ENCODE measurements around the gene PPP2R2D.

- TF ChIP-seq EZH2phosphoT487 (IDR thresholded peaks at IDR 0.05; ENCODE audit: borderline replicate concordance, low read depth) = no peak
- TF ChIP-seq MAX (IDR thresholded peaks at IDR 0.05; ENCODE audit: low read depth) = no peak
- TF ChIP-seq, protein P1, sequence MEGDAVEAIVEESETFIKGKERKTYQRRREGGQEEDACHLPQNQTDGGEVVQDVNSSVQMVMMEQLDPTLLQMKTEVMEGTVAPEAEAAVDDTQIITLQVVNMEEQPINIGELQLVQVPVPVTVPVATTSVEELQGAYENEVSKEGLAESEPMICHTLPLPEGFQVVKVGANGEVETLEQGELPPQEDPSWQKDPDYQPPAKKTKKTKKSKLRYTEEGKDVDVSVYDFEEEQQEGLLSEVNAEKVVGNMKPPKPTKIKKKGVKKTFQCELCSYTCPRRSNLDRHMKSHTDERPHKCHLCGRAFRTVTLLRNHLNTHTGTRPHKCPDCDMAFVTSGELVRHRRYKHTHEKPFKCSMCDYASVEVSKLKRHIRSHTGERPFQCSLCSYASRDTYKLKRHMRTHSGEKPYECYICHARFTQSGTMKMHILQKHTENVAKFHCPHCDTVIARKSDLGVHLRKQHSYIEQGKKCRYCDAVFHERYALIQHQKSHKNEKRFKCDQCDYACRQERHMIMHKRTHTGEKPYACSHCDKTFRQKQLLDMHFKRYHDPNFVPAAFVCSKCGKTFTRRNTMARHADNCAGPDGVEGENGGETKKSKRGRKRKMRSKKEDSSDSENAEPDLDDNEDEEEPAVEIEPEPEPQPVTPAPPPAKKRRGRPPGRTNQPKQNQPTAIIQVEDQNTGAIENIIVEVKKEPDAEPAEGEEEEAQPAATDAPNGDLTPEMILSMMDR (IDR thresholded peaks at IDR 0.05) = no peak
- no peak for TF ChIP-seq RAD21 (IDR thresholded peaks at IDR 0.05; ENCODE audit: low read length)
- no peak for TF ChIP-seq CHD2 (IDR thresholded peaks at IDR 0.05; ENCODE audit: low read length, partially characterized antibody)
- no peak for TF ChIP-seq POLR2AphosphoS5 (IDR thresholded peaks at IDR 0.05; ENCODE audit: low read depth, low read length)
- no peak for TF ChIP-seq MXI1 (IDR thresholded peaks at IDR 0.05; ENCODE audit: low read depth, low read length)
These were observed 103.2 kb downstream of the PPP2R2D start for GRCh38 chr10:132004052-132004451.

Measured in SK-N-SH (cell line).